Measurements from ENCODE around the gene SLC19A2. TPM values are rescaled to one million over a fixed set of nuclear protein-coding genes. Genes with fewer than 3 reads are reported as not detected.

SLC19A2 gene
- total and polyA plus RNA-seq, 3 donors from 2014 or later = 14.6 to 26.5 (median 22.5) TPM

DNA sequence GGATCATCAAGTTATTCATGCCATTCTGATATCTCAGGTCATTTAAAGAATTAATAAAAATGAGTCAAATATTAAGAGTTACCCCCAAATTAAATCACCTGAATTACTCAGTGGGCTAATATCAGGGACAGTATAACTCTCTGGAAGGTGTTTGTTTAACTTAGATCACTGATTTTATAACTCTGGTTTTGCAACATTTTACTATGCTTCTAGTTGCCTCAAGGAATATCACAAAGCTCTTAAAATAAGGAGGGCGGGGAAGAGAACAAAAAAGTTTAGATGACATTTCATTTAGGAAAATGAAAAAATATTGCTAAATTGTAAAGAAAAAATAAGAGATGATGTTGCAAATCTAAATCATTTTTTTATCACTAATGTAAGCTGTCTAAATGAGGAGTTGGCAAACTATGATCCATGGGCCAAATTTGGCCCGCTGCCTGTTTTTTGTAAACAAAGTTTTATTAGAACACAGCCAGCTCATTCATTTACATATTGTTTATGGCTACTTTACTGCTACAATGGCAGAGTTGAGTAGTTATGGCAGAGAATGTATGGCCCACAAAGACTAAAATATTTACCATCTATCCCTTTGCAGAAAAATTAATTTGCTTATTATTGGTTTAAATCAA is 31.9 kb upstream of the SLC19A2 start:
- no peaks in the 10 kb centered on the region for H3K36me3 ChIP-seq (ENCODE audit: low read depth, missing control alignments)
- H3K9me3 ChIP-seq = no peaks in the 10 kb centered on the region
- H3K4me3 ChIP-seq = no peak overlapping the region
- TF ChIP-seq, protein P1, sequence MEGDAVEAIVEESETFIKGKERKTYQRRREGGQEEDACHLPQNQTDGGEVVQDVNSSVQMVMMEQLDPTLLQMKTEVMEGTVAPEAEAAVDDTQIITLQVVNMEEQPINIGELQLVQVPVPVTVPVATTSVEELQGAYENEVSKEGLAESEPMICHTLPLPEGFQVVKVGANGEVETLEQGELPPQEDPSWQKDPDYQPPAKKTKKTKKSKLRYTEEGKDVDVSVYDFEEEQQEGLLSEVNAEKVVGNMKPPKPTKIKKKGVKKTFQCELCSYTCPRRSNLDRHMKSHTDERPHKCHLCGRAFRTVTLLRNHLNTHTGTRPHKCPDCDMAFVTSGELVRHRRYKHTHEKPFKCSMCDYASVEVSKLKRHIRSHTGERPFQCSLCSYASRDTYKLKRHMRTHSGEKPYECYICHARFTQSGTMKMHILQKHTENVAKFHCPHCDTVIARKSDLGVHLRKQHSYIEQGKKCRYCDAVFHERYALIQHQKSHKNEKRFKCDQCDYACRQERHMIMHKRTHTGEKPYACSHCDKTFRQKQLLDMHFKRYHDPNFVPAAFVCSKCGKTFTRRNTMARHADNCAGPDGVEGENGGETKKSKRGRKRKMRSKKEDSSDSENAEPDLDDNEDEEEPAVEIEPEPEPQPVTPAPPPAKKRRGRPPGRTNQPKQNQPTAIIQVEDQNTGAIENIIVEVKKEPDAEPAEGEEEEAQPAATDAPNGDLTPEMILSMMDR (IDR thresholded peaks at IDR 0.05) = no peak
- no peak for TF ChIP-seq POLR2A (IDR thresholded peaks at IDR 0.05)
- DNase-seq = no peak
- no peak overlapping the region for H3K27ac ChIP-seq
- intact Hi-C loops (cut with DNase I; ENCODE audit: low total_unique reads) = no loop called here
- WGBS, 2 donors = 94 to 95% methylated on average over 2 of the region's 2 CpGs
- H3K4me1 ChIP-seq = no peaks in the 10 kb centered on the region
- no peaks in the 10 kb centered on the region for H3K27me3 ChIP-seq

DNA sequence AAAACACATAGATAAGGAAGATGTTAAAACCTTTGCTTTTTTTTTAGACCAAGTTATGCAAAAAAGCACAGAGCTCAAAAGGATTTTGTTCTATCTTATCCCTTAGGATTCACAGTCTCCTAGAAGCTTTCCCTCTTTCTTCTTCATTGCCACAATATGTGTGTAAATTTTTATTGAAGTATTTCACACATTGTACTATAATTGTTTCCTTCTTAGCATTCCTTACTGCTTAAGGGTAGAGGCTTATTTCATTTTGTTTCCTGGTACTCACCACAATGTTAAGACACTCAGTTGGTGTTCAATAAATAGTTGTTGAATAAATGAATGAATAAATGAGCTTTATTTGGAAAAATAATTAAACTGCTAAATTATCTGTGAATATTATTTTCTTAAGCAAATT is 29.9 kb upstream of the SLC19A2 start:
- TF ChIP-seq, protein P1 (IDR thresholded peaks at IDR 0.05) = no peak
- intact Hi-C loops (cut with DNase I; ENCODE audit: low total_unique reads) = no loop called here

DNA sequence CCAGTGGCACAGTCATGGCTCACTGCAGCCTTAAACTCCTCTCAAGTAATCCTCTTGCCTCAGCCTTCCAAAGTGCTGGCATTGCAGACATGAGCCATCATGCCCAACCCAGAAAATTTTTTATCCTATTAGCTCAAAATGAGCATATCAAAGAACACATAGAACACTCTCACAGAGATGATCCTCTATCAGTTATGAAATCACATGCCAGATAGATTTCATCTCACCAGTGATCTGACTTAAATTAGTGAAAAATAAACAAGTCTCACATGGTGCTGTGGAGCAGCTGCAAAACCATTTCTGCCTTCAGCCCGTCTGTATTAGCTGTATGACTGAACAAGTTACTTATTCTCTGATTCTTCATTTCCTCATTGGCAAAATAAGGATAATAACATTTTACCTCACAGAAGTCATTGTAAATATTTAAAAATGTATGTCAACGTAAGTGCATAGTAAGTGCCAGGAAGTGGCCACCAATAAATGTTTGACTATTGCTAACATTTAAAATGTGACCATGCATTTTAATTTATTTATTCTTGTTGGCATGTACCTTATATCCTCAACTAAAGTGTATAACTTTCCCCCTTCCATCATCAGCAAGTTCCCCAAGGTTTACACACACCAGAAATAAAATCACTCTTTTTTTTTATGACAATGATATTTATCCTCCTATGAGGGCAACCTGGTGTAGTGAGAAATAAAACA is 29.0 kb upstream of the SLC19A2 start:
- WGBS, 2 donors = 90 to 96% methylated on average over 2 of the region's 2 CpGs
- intact Hi-C loops (cut with DNase I; ENCODE audit: low total_unique reads) = no loop called here
- no peak for TF ChIP-seq POLR2A (IDR thresholded peaks at IDR 0.05)
- TF ChIP-seq, protein P1 (IDR thresholded peaks at IDR 0.05) = no peak

More for the DNA sequence above, 29.9 kb upstream of the SLC19A2 start:
- Histone ChIP-seq H3K27ac (peak overlapping the region in 1 of 2 donors; percentile 16), H3K27me3 (no peaks in the 10 kb centered on the region), H3K4me1 (no peaks in the 10 kb centered on the region), H3K36me3 (ENCODE audit: low read depth, missing control alignments) (no peaks in the 10 kb centered on the region), H3K4me3 (no peak overlapping the region), H3K9me3 (no peaks in the 10 kb centered on the region)
- no peak for DNase-seq

DNA sequence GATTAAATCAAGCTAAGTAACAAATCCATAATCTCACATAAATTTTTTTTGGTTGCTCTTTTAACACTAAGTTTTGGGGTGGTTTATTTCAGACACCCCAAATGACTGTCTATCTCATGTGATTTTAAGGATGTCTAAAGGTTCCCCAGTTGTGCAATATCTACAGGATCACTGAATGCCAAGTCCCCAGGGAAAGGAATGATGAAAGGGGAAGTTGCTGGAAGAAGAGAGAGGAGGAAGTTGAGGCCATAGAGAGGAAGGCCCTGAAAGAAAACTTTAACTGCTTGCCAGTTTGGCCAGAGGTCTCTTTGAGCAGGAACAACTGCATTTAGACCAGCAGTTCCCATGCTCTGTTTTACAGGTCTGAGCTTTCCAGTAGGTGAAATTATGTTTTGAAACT is 27.5 kb upstream of the SLC19A2 start:
- no peak overlapping the region for H3K4me3 ChIP-seq
- H3K27ac ChIP-seq = no peak overlapping the region
- H3K36me3 ChIP-seq (ENCODE audit: low read depth, missing control alignments) = no peaks in the 10 kb centered on the region
- intact Hi-C loops (cut with DNase I; ENCODE audit: low total_unique reads) = no loop called here
- no peaks in the 10 kb centered on the region for H3K9me3 ChIP-seq
- DNase-seq = no peak
- H3K4me1 ChIP-seq = peaks cover 8% of the 10 kb centered on the region
- TF ChIP-seq, protein P1 (IDR thresholded peaks at IDR 0.05) = no peak
- TF ChIP-seq POLR2A (IDR thresholded peaks at IDR 0.05) = no peak
- no peaks in the 10 kb centered on the region for H3K27me3 ChIP-seq

More for the DNA sequence above, 29.0 kb upstream of the SLC19A2 start:
- Histone ChIP-seq H3K9me3 (no peaks in the 10 kb centered on the region), H3K27ac (no peak overlapping the region), H3K27me3 (no peaks in the 10 kb centered on the region), H3K36me3 (ENCODE audit: low read depth, missing control alignments) (no peaks in the 10 kb centered on the region), H3K4me3 (no peak overlapping the region), H3K4me1 (no peaks in the 10 kb centered on the region)
- no peak for DNase-seq
